Activated naive CD4-positive, alpha-beta T cell treated with anti-CD3 and anti-CD28 coated beads, Interleukin-2, amount 50 U/mL, for 72 hours (primary cell): ENCODE results near the gene ACY1. TPM values are rescaled to one million over a fixed set of nuclear protein-coding genes. Genes with fewer than 3 reads are reported as not detected.

Source experiments
- ATAC-seq, 2 donors: fragments of 150-1000 bp; cut with Tn5 transposase; 2 replicates each; pipeline ENCODE4 v1.10.0; 2021; ENCODE audit warnings: mild to moderate bottlenecking in 2 of 2, moderate library complexity in 2 of 2
- DNase-seq, 2 donors: peaks; one replicate each; pipeline ENCODE4 v3.0.0; 2021 to 2022; ENCODE audit warnings: low spot score in 2 of 2
- H3K27ac Mint-ChIP-seq, 2 donors: one replicate each; pipeline ENCODE4 v1.8.0; 2022; ENCODE audit warnings: mild to moderate bottlenecking in 2 of 2, mixed read lengths in 2 of 2
- H3K36me3 Mint-ChIP-seq, 2 donors: one replicate each; pipeline ENCODE4 v1.8.0; 2022; ENCODE audit warnings: mixed read lengths in 2 of 2
- H3K9me3 Mint-ChIP-seq, 2 donors: one replicate each; pipeline ENCODE4 v1.8.0; 2022; ENCODE audit warnings: mixed read lengths in 2 of 2
- total RNA-seq, 2 donors: library from RNA; stranded (reverse); gene quantifications; one replicate each; pipeline ENCODE4 v1.2.3, GENCODE V29; 2022

Gene ACY1
- total RNA-seq, 2 donors from 2014 or later = 54.7 to 78.5 TPM

DNA sequence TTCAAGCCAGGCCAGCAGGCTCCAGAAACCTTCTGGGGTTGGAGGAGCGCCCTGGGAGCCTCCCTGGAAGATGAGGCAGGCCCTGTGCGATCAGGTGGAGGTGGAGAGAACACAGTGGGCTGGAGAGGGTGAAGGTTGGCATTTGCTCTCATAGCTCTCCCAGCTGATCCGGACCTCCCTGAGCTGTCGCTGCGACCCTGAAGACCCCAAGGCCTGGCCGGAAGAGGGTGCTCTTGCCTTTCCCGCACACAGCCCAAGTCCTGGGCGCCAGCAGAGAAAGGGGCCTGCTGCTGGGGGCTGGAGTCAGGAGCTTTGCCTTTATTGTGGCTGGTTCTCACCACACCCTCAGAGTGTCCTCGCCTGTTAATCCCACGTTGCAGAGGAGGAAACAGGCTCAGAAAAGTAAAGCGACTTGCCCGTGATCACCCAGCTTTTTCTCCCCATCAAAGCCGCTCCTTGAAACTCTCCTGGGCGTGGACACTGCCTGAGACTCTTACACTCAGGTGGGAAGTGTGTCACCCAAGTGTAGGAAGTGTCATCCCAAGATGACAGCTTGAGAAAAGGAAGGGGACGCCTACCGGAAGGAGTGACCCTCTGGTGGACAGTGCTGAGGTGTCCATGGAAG, 20.9 kb downstream of the ACY1 start:
- DNase-seq = no peak
- Mint-ChIP-seq H3K9me3 (no peaks in the 10 kb centered on the region), H3K36me3 (no peaks in the 10 kb centered on the region), H3K27ac (no peak overlapping the region)
- no peak for ATAC-seq

DNA sequence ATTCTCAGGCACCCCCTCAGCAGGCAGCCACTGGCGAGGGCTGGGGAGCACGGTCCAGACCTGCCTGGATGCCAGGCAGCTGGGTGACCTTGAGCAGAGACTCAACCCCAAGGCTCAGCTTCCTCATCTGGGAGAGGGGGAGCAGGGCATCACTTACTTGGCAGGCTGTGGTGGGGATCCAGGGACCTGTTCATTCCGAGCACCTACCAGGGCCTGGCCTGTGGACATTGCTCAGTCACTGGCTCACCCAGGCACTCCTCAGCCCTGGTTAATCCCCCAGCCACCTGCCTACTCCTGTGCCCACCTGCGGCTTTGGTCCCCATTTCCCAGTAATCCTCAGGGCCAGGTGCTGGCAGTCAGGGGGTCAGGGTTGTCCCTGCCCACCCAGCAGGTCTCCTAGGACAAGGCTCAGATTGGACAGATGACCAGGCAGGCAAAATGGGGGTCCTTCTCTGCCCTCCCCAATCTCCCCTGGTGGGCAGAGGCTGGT, 21.6 kb downstream of the ACY1 start:
- no peaks in the 10 kb centered on the region for H3K36me3 Mint-ChIP-seq
- H3K9me3 Mint-ChIP-seq = no peaks in the 10 kb centered on the region
- peak overlapping the region in 1 of 2 donors; percentile 20 for H3K27ac Mint-ChIP-seq
- DNase-seq = no peak
- ATAC-seq = no peak

DNA sequence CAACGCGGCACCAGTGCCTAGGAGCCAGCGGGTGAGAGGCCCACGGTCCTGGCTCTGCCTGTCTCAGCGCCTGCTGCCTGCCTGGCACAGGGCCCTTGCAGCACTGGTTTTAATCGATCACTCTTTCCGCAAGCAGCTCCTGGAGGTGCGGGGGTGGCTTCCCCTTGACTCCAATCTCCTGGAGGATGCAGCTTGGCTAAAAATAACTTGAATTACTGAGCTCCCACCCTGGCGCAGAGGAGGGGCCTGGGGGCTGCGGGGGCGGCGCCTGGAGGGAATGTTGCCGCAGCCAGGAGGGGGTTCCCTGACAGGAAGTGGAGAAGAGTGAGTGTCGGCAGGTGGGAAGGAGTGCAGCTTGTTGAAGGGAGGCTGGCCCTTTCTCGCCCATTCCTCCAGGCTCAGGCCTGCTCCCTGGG, 22.2 kb downstream of the ACY1 start:
- DNase-seq = no peak
- no peak for ATAC-seq
- Mint-ChIP-seq H3K9me3 (no peaks in the 10 kb centered on the region), H3K36me3 (no peaks in the 10 kb centered on the region), H3K27ac (peak overlapping the region in 1 of 2 donors; percentile 20)

DNA sequence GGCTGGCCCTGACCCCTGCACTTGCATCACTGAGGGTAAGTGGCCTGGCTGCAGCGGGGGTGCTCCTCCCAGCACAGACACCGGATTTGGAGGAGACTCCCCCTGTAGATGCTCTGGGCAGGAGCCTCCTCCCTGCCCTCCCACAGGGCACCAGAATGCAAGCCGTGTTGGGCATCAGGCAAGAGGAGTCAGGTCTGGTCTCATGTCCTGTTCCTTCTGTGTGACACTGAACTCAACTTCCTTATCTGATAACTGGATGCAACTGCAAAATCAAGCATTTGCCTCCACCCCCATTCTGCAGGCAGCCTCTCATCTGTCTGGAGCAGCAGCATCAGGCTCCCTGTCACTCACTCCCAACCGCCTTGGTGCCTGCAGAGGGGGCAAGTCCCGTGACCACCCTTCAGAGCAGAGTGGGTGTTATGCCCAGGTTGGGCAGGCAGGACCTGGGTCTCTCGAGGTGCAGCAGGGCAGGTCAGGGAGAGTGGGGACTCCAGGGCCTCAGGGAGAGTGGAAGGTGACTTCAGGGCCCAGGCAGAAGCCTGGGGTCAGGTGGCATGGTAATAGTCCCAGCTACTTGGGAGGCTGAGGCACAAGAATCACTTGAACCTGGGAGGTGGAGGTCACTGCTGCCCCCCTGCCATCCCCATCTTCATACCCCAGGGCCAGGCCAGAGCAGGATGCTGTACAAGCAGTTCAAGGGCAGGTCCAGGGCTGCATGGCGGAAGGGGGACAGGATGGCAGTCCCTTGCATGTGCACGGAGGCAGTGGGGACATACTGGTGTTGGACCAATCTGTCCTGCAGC, 22.9 kb downstream of the ACY1 start:
- no peaks in the 10 kb centered on the region for H3K36me3 Mint-ChIP-seq
- no peaks in the 10 kb centered on the region for H3K9me3 Mint-ChIP-seq
- no peak for ATAC-seq
- H3K27ac Mint-ChIP-seq = peak overlapping the region in 1 of 2 donors; percentile 20
- DNase-seq = no peak

DNA sequence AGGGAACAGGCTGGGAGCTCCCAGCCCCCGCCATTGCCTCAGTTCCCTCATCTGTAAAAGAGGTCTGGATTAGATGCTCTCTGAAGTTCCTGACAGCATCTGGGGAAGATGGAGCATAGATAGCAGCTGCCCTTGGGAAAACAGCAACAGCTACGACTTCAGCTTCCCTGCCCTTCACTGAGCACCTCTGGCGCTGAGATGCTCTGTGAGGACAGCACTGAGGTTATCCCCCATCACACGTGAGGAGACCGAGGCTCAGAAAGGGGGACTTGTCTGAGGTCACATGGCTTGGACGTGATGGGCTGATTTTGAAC, 23.4 kb downstream of the ACY1 start:
- Mint-ChIP-seq H3K36me3 (no peaks in the 10 kb centered on the region), H3K9me3 (no peaks in the 10 kb centered on the region), H3K27ac (no peak overlapping the region)
- DNase-seq = no peak
- no peak for ATAC-seq

DNA sequence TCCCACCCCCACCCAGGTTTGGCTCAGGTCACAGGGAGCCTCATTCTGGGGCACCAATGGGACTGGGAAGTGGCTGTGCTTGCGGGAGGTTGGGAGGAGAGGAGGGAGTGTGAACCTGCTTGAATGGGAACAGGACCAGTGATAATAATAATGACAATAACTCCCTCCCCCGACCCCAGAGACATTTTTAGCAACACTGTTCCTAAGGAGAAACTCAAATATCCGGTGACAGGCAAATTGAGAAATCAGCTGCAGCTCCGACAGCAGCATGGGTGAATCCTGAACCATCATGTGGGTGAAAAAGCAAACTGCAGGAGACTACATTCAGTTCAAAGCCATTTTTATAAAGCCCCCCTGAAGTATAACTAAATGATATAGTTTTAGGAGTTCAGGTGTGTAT, 24.0 kb downstream of the ACY1 start:
- Mint-ChIP-seq H3K27ac (no peak overlapping the region), H3K36me3 (no peaks in the 10 kb centered on the region), H3K9me3 (no peaks in the 10 kb centered on the region)
- DNase-seq = no peak
- no peak for ATAC-seq

DNA sequence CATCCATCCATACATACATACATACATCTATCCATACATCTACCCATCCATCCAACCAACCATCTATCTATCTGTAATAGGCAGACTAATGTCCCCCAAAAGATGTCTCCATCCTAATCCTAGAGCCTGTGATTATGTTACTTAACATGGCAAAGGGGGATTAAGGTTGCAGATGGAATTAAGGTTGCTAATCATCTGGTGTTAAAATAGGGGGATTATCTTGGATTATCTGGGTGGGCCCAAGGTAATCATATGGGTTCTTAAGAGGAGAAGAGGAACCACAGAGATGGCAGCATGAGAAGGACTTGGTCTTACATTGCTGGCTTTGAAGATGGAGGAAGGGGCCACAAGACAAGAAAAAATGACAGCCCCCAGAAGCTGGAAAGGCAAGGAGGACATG, 27.1 kb downstream of the ACY1 start:
- Mint-ChIP-seq H3K9me3 (no peaks in the 10 kb centered on the region), H3K36me3 (no peaks in the 10 kb centered on the region), H3K27ac (no peak overlapping the region)
- ATAC-seq (no peak), DNase-seq (no peak)

DNA sequence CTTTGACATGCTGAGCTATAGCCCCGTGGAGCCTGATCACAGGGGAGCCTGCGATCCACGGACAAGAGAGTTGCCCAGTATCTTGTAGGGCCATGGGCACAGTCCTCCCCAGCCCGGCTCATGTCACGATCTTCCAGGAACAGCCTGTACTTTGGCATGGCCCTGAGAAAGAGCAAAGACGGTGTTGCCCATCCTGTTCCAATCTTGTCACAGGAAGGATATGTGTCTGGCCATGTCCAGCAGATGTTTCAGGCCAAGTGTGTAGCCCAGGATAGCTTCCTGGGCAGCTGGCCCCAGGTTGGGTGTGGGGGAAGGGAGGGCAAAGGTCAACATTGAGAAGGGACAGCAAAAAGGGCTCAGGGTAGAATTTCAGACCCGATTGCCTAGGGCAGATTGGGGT, 29.4 kb downstream of the ACY1 start:
- ATAC-seq (no peak), DNase-seq (no peak)
- H3K27ac Mint-ChIP-seq = no peak overlapping the region
- H3K36me3 Mint-ChIP-seq = no peaks in the 10 kb centered on the region
- no peaks in the 10 kb centered on the region for H3K9me3 Mint-ChIP-seq

DNA sequence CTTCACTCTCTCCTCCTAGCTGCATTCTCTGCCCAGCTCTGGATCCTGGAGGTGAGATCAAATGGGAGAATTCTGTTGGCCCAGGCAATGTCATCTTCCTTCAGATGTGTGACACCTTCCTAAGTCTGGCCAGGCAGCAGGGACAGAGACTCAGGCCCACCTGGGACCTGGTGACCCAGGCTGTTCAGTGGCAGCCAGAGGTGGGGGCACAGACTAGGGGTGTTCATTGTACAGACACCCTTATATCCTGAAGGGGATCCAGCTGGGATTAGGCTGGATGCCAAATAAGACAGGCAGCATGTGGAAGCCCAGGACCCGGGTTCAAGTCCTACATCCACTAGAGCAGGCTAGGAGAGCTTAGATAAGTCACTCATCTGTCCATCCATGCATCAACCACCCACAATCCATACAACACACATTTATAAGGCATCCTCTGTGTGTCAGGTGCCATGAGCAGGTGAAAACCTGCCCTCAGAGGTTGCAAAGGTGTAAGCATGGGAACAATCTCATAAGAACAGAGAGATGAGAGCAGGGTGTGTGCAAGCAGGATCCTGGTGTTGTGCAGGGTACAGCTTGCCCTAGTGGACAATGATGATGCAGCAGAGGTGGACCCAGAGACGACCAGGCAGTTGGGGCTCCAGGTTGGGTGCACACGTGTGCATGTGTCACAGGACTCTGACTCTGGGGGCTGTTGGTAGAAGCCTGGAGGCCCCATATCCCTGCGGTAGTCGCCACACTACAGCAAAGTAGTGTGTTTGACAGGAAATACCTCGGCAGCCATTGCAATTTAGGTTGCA, 30.7 kb downstream of the ACY1 start:
- ATAC-seq = no peak
- H3K36me3 Mint-ChIP-seq = no peaks in the 10 kb centered on the region
- no peak overlapping the region for H3K27ac Mint-ChIP-seq
- no peak for DNase-seq
- H3K9me3 Mint-ChIP-seq = no peaks in the 10 kb centered on the region

DNA sequence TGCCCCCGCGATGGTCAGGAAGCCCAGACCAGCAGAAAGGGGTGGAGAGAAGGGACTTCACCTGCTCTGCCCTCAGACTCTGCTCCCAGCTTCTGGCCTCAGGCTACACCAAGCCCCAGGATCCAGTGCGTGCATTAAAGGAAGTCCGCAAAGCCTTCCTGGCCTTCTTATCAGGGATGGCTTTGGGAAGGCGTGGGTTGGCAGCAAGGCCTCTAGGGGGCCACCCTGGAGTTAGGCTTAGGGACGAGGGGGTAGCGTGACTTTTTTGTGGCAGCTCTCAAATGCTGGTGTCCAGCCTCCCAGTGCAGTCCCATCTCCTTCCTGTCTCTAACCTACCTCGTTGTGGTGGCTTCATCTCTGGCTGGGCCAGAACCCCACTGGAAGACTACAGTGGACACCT, 31.3 kb downstream of the ACY1 start:
- H3K9me3 Mint-ChIP-seq = no peaks in the 10 kb centered on the region
- DNase-seq (no peak), ATAC-seq (no peak)
- no peak overlapping the region for H3K27ac Mint-ChIP-seq
- no peaks in the 10 kb centered on the region for H3K36me3 Mint-ChIP-seq

DNA sequence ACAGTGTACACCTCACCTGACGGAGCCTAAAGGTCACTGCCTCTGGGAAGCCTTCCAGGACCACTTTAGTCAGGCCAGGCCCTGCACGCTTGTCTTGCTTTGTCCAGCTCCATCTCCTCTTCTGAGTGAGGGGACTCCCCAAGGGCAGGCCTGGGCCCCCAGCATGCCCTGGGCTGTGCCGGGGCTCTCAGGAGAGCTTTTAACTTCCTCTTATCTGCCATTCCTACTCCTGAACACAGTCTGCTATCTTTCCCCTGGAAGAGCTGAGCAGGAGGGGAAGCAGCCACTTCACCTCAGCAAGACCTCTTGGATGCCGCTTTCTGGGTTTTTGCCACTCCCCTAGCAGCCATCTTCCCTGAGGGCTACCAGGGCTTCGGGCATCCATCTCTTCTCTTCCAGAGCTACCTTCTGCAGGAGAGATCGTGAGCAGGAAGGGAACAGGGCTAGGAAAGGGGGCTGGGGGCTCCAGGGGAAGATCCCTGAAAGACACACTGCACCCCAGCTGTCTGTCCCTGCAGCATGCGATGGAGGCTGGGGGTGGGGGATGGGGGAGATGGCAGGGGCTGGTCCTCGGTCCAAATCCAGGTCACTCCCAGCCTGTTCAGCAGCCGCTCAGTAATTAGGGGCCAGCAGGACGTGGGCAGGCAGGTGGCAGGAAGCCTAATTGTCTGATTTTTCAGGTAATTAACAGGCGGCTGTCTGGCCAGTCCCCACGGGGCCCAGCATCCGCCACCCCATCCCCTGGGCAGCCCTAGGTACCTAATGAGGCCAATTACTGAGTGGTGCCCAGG, 32.3 kb downstream of the ACY1 start:
- no peaks in the 10 kb centered on the region for H3K36me3 Mint-ChIP-seq

DNA sequence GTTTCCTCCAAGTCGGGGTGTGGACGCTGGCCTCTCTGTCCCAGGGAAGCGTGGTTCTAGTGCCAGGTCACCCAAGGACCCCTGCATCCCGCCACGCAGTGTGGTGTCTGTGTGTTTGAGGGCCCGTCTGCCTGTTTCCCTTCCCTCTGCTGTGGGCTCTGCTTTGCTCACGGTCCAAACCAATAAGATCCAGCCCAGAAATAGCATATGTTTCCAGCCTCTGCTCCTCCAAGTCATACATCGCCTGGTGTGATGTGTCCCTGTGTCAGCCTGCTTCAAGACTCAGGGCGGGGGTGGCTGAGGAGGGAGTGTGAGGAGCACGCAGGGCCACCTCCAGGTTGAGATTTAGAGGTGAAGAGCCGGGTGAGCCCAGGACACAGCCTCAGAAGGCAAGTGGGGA, 34.3 kb downstream of the ACY1 start:
- ATAC-seq (no peak), DNase-seq (no peak)
- Mint-ChIP-seq H3K9me3 (no peaks in the 10 kb centered on the region), H3K36me3 (no peaks in the 10 kb centered on the region), H3K27ac (no peak overlapping the region)

More for the DNA sequence above, 32.3 kb downstream of the ACY1 start:
- ATAC-seq (no peak), DNase-seq (no peak)
- Mint-ChIP-seq H3K9me3 (no peaks in the 10 kb centered on the region), H3K27ac (peak overlapping the region in 1 of 2 donors; percentile 81)

DNA sequence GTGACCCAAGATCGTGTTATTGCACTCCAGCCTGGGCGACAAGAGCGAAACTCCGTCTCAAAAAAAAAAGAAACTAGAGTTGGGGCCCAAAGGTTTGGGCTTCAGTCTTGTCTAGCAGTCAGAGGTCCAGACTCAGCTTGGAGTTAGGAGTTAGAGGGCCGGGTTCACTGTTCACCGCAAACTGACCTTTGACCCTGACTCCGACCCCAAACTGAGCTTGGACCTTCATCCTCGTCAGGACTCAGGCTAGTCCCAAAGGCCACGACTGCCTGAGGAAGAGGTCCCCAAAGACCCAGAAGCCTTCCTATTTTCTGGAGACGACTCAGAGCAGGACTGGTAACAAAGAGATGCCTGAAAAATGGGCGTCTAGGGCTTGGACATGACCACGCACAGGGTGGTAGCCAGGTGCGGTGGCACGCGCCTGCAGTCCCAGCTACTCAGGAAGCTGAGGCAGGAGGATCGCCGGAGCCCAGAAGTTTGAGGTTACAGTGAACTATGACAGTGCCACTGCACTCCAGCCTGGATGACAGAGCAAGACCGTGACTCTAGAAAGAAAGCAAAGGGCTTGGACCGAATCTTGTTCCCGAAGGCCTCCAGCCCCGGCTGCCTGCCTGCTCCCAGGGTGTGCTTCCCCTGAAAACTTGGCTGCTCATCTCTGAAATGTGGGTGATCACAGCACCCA, 35.1 kb downstream of the ACY1 start:
- Mint-ChIP-seq H3K27ac (no peak overlapping the region), H3K36me3 (no peaks in the 10 kb centered on the region), H3K9me3 (no peaks in the 10 kb centered on the region)
- DNase-seq (no peak), ATAC-seq (no peak)

DNA sequence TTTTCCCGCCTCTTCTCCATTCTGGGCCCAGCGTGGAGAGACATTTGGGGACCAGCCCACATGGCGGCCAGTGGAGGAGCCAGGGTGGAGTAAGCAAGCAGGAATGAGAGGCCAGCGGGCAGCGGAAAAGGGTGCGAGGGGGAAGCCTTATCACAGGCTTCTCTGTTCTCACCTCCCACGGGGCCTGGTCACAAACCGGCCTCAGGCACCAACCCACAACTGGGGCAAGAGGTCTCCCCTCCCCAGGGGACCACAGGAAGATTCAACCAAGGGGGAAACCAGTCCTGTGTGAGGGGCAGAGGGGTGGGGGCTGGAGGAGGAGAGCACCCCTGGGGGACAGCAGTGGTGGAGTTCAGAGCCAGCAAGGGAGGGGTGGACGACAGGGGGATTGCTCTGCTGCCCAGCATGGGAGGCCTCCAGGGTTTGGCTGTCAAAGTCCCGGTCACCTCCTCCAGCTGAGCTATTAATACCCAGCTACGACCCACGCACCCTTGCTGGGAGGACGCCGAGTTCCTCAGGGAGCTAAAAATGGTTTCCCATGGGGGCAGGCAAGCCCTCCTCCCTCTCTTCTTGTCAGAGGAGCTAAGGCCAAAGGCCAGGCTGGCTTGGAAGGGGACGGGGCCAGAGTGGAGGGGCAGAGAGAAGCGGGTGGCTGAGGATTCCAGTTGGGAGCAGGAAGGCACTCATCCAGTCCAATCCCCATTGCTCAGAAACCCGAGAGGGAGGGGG, 36.2 kb downstream of the ACY1 start:
- no peak for ATAC-seq
- DNase-seq = no peak
- H3K36me3 Mint-ChIP-seq = no peaks in the 10 kb centered on the region
- peak overlapping the region in 1 of 2 donors; percentile 55 for H3K27ac Mint-ChIP-seq
- H3K9me3 Mint-ChIP-seq = no peaks in the 10 kb centered on the region

DNA sequence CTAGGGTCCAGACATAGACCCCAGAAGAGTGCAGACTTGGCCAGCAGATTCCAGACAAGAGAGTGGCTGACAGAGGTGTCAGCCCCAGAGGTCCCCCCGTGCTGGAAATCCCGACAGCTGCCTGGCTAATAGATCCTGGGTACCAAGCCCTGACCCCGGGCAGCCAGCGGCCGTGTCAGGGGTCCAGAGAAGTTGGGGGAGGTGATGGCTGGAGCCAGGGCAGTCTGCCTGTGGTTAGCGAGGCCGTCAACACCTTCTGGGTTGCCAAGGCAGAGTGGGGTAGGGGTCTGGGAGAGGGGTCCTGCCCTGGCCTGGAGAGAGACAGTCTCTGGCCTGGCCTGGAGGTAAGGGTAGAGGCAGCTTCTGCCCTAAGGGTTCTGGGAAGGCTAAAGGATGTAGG, 37.5 kb downstream of the ACY1 start:
- no peak overlapping the region for H3K27ac Mint-ChIP-seq
- ATAC-seq (no peak), DNase-seq (no peak)
- H3K36me3 Mint-ChIP-seq = no peaks in the 10 kb centered on the region
- no peaks in the 10 kb centered on the region for H3K9me3 Mint-ChIP-seq
